GM19043 (cell line): ENCODE data around the gene MIDN.

Experiments used
- ATAC-seq: cut with Tn5 transposase; IDR thresholded peaks from one replicate; pipeline ENCODE4 v1.9.1; 2021; ENCODE audit warnings: low read depth; ENCODE audit not compliant: unreplicated experiment

Gene MIDN

DNA sequence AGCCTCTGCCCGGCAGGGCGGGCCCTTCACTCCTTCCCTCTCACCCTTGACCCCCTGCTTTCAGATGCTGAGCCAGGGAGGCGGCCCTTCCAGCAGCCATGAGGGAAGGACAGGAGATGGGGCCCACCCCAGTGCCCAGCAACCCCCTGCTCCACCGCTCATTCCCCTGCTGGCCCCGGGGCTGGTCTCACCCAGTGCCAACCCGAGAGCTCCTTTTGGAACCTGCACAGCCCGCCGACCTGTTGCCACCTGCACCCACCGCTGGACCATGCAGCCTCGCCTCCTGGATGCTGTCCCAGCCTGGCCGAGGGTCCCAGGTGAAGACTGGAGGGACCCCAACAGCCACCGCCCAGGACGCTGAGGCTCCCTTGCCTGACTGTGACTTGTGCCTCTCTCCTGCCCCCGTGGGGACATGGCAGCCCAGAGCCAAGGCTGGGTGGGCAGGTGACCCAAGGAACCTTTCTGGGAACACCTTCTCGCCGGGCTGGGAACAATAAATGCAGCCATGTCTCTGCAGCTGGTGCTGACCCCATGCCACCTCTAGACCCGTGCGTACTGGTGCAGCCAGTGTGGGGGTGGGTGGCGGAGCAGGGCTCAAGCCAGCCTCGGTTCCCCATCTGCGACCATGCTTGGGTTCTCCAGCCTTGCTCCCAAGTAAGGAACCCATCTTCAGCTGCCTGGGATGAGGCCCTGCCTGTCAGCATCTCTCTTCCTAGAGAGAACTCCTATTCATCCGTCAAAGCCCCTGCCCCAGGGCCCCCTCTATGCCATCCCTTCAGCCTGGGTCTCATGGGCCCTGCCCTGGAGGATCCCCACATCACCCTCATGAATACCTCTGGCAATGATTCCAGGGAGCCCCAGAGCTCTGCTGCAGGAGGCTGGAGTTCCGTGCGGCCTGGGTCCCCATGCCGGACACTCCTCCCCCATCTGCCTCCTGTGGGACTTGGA is 30.6 kb downstream of the MIDN start:
- no peak for ATAC-seq

DNA sequence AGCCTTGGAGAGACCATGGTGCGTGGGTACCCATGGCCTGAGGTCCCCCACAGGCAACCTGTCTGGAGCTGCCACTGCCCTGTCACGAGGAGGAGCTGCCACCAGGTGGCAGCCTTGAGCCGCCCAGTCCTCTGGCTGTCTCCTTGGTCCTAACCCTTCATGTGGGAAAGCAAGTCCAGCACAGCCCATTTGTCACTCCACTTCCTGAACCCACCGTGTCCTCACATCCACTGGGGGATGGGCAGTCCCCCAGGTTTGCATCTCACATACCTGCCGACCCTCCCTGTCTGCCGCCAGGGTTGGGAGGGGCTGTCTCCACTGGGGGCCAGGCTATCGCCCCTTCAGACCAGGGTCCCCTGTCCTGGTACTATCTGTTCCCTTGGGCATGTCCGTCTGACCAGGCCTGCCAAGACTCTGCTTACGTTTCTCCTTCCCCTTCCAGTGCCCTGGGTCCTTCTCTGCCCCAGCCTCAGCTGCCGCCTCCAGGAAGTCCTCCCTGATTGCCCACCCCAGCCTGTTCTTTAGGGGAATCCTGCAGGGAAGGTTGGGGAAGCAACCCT is 31.5 kb downstream of the MIDN start:
- no peak for ATAC-seq

DNA sequence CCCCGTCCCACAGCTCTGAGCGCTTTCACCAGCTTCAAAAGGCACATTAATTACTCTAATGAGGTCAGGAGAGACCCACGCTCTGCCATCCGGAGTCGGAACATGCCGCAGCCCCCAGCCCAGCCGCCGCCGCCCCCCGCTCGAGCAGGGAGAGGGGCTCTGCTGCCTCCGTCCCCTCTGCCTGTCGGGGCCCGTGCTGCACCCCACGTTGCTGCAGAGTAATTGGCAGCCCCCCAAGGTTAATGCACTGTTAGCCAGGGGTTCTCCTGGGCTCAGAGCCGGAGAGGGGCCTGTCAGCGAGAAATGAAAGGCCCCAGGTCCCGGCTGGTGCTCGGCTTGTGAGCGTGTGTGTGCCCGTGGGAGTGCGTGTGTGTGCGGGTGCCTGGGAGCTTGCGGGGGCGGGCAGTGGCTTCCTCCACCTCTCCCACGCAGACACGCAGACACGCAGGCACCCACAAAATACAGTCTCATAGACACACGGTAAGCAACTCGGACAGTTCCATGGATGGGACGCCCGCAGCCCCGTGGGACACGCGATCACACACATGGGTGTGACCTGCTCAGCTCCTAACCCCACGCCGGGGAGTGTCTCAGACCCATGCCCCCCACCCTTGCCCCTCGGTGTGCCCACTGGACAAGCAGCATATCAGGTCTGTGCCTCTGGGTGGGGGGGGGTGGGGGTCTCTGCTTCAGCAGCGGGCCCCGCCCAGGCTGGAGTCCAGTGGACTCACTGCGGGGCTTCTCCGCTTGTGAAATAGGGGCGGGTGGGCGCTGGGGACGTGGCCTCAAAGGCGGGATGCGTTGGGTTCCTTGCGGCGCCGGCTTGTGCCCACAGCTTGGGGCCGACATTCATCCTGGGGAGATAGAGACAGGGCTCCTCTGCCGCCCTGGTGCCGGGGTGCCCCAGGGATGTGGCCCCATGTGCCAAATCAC is 32.5 kb downstream of the MIDN start:
- no peak for ATAC-seq

DNA sequence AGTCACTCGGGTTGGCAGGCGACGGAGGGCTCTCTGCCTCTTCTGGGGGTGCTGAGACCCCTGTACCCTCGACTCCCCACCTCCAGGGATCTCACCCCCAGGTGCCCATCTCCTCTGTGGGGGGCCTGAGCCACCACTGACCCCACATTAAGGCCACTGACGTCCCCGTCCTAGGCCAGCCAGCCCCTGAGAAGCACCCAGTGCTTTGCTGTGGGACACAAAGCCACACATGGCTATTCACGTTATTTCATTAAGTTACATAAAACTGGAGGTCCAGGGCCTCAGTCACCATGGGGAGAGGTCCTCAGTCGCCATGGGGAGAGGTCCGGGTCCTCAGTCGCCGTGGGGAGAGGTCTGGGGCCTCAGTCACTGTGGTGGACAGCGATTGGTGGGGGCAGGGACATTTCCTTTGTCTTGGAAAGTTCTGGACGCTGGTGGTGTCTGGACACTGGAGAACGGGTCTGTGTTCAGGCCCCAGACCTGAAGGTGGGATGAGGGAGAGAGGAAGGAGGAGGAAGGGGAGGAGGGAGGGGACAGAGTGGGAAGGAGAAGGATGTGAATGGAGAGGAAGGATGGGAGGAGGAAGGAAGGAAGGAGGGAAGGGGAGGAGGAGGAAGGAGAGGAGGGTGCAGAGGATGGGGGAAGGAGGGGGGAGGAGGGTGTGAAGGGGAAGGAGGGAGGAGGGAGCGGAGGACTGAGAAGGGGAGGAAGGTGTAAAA is 33.3 kb downstream of the MIDN start:
- ATAC-seq, result no peak

DNA sequence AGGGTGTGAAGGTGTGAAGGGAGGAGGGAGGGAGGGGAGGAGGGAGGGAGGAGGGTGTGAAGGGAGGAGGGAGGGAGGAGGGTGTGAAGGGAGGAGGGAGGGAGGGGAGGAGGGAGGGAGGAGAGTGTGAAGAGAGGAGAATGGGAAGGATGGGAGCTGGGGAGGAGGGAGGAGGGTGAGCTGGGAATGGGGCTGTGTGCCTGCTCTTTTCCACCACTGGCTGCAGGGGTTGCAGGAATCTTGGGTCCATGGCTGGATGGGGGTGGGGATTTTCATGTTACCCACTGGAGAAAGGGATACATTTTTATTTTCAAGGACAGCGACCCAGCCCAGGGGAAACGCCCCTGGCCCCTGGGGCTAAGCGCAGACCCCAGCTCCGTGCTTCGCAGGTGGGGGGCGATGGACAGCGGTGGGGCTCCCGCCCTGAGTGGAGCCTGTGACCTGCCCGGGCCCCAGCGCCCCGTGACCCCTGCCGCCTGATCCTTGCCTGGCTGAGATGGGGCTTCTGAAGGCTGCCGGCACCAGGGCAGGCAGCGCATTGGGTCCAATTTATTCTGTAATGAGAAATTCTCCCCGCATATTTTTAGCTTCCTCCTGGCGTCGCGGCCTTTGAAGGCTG is 34.3 kb downstream of the MIDN start:
- no peak for ATAC-seq

DNA sequence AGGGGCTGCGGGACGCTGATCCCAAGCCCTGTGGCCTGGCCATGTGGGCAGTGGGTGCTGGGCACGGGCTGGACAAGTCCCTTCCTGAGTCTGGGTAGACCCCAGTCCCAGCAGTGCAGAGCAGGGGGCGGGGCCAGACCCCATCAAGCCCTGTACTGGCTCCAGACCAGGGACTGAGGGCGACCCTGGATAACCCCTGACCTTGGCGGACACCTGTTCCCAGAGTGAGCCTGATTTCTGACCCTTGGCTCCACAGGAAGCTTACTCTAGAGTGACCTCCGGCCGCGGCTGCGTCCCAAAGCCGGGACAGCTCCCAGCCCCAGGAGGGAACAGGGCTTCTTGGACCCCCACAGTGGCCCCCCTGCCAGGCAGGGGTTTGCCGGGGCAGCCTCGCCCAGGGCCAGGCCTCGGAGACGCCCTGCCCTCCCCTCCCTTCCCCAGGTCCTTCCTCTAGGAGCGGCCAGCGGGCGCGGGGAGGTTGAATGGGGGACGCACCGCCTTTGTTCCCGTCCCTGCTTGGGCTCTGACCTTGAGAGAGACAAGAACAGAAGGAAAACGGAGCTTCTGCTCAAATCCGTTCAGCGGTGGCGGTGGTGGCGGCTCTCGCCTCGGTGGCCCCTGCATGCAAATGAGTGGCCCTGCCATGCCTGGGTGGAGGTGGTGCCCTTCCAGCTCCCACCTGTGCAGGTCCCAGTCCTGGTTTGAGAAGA is 35.0 kb downstream of the MIDN start:
- ATAC-seq, result no peak

DNA sequence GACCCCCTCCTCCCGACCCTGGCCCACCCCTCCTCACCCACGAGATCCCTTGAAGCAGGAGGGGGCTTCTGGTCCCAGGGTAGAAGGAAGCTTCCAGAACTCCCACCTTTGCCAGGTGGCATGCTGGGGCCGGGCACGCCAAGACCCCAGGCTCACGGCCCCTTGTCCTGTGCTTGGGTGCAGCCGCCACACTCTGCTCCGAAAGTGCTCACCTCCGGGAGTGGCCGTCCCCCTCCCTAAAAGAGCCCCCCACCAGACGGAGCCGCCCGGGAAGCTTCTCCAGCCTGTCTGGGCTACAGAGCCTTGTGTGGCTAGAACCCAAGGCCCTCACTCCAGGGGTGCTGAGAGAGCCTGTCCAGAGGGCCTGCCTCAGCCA is 35.5 kb downstream of the MIDN start:
- no peak for ATAC-seq

DNA sequence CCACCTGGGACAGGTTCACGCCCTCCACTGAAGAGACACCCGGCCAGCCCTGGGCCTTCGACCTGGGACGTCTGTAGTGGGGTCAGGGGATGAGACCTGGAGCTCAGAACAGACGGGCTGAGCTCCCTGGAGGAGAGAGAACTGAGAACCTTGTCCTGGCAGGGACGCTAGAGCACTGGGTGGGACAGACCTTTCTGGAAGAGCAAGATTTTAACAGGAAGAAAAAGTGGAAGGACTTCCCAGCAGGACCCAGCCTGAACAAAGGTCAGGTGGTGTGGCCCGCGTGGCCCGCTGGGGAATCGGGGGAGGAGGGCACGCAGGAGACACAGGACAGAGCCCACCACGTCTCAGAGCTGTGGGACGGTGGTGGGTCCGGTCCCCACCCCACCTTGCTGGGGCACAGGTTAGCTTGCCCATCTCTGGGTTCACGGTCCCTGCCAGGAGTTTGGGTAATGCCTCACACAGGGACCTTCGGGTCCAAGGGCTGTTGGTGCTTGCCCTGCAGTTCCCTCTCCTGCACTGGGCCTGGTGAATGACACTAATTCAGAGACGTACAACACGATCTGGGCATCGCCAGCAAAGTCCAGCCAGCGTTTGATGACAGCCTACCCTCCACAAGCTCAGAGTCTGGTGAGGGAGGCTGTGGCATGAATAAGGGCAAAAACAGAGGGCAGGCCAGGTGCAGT is 36.1 kb downstream of the MIDN start:
- no peak for ATAC-seq

DNA sequence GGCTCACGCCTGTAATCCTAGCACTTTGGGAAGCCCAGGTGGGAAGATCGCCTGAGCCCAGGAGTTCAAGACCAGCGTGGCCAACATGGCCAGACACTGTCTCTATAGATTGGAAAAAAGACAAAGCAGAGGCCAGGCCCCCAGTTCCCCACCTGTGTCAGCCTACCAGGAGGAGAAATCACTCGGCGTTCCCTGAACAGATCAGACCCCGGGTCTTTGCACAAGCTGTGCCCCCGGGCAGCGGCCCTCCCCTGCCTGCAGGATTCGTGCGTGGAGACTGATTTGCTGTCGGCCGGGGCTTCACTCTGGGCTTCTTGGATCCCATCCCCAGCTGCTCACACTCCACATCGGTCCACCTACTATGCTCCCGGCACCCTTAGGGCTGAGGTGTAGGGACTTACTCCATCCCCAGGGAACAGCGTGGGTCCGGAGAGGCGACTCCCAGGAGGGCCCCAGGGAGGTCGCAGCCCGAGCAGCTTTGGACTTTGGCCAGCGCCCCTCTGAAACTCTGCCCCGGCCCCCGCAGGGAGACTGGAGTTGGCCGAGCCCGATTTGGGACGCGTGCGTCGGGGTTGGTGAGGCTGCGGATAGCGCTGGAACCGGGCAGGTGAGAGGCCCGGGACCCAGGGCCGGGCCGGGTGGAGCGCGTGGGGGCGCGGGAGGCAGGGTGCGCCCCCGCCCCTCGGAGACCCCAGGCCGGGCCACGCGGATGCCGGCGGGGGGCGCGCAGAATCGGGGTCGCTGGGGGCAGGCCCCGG is 36.8 kb downstream of the MIDN start:
- no peak for ATAC-seq

DNA sequence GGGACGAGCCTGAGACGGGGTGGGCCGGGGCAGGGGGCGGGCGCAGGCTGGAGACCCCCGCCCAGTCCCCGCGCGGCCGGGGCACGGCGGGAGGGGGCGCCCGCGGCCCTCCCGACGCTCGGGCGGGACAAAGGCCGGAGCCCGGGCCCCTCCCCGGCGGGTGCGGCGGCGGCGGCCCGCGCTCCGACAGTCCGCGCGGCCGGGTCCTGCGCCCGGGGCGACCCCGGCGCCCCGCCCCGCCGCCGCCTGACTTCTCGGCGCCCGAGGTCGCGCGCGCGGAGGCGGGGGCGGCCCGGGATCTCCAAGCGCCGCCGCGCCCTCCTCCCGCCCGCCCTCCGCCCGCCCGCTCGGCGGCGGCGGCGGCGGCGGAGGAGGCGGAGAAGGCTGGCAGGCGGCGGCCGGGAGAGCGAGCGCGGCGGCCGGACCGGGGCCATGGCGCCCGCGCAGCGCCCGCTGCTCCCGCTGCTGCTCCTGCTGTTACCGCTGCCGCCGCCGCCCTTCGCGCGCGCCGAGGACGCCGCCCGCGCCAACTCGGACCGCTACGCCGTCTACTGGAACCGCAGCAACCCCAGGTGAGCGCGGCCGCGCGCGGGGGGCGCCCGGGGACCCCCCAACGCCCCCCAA is 37.5 kb downstream of the MIDN start, which contains the start of gene EFNA2:
TSS of gene EFNA2 (plus strand) at position 137 of the 624 bp plus-strand sequence. CDS start at position 433, 296 bp downstream.
- ATAC-seq, result no peak

DNA sequence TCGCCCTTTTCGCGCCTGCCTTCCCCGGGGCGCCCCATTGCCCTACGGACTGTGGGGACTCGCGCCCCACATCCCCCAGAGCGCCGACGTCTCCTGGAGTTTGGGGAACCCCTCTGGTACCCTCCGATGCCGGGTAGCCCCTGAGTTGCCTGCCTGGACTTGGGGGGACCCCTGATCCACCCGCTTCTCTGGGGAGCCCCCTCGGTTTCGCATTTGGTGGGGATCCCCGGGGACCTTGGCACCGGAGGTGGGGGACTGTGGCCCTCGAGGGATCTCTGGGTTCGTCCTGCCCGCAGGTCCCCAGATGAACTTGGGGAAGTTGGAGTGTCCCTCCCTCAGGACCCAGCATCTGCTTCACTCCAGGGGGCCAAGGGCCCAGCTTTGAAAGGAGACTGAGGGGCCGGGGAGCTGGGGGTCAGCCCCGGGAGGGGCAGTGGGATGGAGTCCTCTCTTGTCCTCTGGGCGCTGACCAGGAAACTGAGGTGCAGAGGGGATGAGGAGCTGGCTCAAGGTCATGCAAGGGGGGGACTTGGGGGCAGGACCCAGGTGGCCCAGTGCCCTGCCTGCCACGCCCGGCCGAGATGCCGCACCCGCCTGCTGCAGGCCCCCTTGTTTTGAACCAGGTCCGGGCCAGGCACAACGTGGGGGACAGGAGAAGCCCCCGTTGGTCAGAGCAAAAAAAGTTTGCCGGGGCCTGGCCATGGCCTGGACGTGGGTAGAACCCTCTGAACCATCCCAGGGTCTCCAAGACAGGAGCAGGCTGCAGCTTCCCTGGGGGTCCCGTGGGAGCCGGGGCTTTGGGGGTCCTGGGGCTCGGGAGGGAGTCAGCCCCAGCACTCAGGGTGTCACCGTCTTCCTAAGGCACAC is 38.3 kb downstream of the MIDN start:
- no peak for ATAC-seq

DNA sequence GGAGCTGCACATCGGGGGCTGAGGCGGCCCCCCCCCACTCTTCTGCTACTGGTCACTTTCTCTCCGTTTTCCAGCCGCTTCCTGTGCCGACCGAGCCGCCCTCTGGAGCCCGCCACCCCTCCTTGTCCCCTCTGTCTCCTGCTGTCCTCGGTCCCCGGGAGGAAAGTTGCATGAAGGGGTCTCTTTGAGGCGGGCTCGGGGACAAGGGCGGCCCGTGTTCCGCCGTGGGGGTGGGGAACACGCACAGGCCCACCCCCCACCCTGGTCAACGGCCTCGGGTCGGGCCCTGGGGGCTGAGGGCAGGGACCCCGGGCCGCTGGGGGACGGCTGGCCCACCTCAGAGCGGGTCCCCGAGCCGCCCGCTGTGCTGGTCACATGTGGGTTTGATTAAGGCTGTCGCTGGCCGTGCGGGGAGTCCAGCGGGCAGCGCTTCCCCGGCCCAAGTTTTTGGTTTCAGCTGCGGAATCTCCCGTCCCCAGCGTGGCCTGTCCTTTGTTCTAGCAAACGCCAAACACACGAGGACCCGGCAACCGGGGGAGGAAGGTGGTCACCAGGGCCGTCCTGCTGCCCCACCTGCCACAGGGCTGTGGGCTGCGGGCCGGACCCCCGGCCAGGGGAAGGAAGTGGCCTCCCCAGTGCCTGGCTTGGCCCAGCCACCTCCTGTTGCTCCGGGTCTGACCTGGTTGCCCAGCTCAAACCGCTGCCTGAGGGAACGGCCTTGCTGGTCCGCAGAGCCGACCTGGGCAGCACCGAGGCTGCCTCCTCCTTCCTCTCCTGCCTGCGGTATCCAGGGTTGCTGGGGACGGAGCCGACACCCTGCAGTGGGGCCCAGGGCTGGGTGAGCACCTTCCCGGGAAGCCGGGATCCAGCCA is 39.2 kb downstream of the MIDN start:
- ATAC-seq, result no peak

DNA sequence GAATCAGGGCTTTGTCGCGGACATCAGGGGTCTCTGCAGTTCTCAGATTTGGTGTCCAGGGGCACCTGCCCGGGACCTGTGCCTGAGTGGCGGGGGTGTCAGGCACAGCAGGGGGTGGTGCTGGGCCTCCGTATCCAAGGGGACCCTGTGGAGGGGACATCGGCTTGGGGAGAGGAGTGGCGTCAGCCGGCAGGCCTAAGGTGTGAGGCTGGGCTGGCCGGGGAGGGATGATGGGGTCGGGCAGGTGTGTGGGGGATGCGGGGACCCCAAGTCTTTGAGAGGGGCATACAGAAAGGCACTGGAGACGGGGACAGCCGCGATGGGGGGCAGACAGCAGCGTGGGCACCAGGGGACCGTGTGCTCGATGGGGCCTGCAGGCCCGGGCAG is 39.8 kb downstream of the MIDN start:
- no peak for ATAC-seq

DNA sequence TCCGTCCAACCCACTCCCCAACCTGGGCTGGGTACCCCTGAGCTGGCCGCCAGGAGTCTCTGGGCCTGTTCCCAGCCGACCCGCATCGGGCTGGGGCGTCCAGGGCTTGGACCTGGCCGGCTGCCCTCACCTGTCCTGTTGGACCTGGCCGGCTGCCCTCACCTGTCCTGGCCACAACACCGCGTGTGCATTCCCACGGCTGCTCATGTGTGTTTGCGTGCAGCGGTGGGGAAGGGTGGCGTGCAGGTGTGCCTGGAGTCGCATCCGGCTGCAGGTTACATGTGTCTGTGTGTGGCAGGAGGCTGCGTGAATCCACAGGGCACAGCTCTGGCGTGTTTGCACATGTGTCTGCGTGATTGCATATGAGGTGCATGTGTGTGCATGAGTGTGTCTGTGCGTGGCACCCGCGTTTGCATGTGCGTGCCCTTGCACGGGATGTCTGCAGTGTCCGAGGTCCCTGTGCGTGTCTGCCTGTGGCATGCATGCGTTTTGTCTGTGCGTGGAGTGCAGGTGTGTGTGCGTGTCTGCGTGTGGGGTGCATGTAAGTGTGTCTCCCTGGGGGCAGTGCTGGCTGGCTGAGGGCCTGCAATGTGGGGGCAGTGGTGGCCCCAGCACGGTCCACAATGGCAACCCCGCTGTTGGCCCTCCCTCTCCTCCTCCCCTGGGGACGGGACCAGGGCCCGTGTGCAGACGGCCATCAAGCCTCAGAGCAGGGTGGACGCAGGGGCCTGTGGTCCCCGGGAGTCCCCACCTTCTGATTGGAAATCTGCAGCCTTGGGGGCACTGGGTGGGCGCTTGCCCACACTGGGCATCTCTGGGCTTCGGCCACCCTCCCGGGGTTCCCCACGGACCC is 40.7 kb downstream of the MIDN start:
- ATAC-seq, result no peak

DNA sequence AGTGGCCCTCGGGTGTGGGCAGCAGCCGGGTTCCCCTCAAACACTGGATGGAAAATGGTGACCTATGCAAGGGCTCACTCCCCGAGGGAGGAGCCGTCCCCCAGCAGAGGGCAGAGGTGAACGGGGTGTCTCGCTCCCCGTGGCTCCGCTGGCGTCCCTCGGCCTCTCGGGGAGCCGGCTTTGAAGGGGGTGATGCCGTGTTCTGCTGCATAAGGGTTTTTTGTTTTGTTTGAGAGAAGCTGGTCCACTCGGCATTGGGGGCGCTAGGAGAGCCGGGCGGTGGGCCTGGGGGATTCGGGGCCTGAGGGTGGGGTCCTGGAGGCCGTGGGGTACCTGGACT is 41.3 kb downstream of the MIDN start:
- no peak for ATAC-seq
